Suppressor macrophage treated with lipopolysaccharide for 4 hours (primary cell): Measurements from ENCODE around the gene COL4A4.

ENCODE experiments used
- DNase-seq: peaks from one replicate; pipeline ENCODE4 v3.0.0-alpha.2; 2020

The COL4A4 gene

DNA sequence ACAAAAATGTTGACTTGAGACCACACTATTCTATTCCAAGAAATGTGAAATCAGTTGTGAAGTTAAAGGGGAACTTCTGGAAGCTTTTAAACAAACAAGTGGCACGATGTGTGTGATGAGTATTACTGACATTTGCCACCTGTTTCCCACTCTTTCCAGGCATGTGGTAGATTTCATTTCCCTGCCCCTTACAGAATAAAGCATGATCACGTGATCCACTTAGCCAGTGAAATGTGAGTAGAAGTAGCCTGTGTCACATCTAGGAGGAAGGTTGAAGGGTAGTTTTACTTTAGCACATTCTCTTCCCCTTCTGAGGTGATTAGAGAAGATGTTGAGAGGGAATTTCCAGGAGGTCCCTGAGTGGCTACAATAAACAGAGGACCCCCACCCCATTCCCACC, 3.8 kb downstream of the COL4A4 start:
- no peak for DNase-seq

DNA sequence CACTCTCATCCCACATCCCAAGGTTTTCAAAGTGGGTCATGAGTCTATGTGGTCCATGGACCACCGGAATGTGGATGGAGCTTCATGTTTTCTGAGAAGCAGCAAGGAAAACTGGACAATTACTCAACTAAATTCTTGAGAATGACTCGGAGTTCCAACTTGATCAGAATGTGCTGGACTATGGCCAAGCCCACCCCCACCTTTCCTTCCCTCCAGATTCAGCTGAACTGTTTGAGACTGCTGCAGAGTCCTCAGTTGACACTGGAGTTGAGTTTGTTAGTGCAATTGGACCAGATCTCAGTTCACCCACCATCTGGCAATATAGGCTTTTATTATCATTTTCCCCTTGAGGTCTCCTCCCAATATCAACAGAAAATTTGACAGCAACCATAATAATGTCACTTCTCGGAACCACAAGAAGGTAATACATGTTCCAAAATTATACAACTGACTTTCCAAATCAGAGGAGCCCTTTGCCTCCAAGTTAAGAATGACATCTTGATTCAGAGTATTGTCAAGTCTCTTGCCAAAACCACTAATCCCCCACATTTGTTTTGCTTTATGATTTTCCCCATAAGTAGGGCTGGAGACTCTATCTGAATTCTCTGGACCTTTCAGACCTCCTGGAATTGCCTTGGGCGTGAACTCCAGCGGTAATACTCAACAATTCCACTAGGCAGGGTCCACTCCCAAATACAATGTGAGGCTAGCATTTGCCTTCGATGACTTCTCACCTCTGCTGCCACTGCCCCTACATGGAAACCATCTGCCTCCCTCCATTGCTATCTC, 8.8 kb downstream of the COL4A4 start:
- DNase-seq: no peak

DNA sequence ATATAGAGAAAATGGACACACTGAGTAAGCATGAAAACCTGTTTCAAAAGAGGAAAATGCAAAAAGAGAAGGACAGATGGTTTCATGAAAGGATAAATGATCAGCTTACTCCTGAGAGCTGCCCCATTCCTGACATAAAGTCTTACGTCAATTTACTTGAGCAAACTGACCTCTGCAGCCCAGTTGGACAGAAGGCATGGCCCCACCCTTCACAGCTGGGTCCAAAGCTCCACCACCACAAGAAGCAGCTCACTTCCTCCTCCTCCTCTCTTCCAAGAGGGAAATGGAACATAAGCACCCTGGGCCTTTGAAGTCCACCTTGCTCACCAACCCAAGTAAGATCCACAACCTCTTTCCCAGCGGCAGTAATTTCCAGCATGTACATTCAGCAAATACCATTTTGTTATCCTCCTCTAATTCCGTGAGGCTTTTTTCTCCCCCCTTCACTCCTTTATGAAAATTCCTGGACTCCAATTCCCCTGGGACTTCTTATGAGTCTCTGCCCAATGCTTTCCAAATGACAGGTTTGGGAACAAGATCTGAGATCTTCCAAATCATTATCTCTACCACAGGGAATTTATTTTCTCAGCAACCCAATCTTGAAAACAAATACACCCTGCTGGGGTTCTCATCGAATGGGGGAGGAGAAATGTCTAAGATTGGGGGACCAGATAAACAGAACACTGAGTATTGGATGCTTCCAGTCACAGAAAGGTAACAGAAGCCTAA, 10.1 kb downstream of the COL4A4 start:
- no peak for DNase-seq

DNA sequence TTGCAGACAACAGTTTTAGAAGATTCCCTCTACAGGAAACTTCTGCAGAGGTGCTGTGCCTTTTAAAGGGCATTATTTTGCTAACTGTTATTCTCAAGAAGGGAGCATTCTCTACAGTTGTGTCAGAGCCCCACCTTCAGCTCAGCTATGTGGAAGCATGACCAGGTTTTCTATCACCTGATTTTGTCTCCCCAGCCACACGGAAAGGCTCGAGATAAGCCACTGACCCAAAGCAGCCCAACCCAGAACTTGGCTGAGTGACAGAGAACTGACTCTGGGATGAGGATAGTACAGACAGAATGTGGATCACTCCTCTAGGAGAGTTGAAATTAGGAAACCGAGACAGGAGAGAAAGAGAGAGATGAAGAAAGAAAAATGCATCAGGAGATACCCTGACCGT, 10.7 kb downstream of the COL4A4 start:
- DNase-seq: no peak

DNA sequence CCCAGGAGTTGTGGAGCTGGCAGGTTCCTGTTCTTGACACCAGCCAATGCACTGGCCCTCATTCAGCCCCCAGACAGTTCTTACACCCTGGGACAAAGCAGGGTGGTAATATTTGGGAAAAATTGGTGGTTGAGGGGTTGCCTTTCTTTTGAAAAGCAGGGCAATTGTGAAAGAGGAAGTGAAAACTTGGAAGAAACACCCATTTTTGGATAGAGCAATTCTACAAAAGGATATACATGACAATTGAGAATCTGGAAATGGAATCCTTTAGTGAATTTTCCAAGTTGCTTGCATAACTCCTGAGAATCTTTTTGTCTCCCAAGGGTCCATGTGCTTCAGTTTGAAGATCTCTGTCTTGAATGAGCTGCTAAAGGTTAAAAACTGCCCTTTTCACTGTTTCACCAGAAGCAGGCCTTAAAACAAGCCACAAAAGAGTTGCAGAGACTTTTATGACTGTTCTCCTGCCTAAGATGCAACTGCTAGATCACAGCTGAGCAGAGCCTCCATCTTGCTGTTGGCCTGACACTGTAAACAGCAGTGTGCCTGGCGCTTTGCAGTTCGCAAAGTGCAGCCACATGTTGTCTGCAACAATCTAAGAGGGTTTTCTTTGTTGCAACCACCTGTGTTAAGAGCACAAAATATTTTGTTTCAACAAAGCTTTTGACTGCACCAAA, 11.8 kb downstream of the COL4A4 start:
- DNase-seq: no peak

DNA sequence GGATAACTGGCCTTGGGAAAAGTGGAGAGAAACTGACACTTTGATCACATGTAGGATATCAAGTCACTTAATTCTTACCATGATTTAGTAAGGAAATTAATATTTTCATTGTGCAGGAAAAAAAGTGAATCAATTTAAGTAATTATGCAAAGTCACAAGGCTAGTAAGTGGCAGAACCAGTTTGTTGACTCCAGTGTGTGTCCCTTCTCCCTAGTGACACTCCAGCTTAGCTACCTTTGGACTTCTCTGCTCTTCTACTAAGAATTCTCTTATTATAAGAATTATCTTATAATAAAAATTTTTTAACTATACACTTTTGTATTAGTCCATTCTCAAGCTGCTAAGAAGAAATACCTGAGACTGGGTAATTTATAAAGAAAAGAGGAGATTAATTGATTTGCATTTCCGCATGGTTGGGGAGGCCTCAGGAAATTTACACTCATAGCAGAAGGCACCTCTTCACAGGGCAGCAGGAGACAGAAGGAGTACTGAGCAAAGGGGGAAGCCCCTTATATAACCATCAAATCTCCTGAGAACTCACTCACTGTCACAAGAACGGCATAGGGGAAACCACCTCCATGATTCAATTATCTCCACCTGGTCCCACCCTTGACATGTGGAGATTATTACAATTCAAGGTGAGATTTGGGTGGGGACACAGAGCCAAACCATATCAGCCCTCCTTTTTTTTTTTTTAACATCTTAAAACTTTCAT, 13.6 kb downstream of the COL4A4 start:
- DNase-seq: no peak

DNA sequence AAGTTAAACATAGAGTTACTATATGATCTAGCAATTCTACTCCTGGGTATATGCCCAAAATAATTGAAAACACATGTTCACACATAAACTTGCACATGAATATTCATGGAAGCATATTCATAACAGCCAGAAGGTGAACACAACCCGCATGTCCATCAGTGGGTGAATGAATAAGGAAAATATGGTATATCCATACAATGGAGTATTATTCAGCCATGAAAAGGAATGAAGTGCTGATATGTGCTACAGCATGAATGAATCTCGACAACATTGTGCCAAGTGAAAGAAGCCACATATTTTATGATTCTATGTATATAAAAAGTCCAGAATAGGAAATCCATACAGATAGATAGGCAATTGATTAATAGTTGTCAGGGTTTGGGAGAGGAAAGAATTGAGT, 15.9 kb downstream of the COL4A4 start:
- DNase-seq: no peak

DNA sequence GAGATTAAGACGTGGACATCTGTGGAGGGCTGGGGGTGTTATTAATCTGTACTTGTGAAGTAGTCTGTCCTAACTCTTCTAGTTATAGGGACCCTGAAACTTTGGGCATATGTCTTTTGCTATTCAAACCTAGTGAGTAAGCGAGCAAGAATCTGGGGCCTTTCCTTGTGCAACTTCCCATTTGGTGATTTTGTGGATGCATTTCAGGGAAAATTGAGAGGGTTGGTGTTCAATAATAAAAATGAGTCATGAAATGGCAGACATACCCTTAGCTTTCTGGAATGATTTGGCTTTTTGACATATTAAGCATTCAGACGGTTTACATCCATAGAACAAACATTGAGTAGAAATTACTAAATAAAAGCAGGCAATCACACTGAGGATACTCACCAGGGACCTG, 17.0 kb downstream of the COL4A4 start:
- no peak for DNase-seq

DNA sequence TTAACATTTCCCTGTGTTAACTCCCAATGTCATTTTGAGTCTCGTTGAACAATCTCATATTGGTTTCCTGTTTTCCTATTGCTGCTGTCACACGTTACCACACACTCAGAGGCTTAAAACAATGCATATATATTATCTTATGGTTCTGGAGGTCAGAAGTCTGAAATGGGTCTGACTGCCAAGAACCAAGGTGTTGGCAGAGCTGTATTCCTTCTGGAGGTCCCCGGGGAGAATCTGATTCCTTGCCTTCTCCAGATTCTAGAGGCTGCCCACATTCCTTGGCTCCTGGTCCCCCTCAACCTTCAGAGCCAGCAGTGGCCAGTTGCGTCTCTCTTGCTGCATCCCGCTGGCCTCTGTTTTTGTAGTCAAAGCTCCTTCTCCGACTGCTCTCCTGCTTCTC, 17.5 kb downstream of the COL4A4 start:
- no peak for DNase-seq

DNA sequence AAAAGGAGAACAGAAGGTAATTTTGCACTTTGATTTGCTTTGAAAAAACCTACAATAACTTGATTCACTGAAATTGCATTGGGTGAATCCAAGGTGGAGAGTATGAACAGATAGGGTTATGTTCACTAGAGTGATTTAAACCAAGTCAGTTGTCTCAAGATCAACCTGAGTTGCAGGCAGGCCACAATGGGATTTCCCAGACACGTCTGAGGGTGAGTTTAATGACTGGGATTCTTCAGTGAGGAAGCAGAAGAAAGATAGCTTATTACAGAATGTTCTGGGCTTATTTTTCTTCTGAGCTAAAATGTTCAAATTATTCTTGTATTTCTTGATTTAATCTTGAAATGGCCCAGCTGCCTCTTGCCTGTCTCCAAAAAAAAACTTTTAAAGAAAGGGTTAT, 20.1 kb downstream of the COL4A4 start:
- no peak for DNase-seq

DNA sequence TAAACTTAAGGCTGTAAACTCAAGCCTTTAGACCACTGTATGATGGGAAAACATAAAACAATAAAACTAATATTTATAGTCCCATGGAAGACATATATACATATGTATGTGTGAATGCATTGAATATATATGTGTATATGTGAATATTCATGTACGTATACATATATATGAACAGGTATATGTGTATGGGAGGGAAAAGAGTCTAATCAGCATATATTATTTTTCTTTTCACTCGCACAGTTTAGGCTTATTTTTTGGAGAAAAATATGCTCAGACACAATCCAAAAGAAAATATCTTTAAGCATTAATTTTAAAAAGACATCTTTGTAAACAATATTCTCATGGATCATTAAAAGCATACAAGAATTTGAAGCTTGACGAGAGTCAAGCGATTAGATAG, 22.7 kb downstream of the COL4A4 start:
- no peak for DNase-seq

DNA sequence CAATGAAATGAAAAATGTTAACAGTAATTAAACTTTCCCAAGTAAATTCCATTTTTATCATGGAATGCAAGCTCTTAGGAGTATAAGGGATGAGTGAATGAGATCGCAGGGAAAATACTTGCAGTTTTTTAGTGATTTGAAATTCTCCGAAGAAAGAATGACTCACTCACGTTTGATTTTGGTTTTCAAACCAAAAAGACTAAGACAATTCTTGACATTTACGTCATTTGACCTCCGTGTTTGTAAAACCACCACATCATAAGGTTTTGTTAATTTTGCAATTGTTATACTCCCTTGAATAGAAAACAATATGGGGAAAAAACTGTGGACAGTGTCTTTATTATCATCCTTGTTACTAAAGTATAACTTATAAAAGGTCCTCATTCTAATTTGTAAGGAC, 29.4 kb downstream of the COL4A4 start:
- DNase-seq: no peak

DNA sequence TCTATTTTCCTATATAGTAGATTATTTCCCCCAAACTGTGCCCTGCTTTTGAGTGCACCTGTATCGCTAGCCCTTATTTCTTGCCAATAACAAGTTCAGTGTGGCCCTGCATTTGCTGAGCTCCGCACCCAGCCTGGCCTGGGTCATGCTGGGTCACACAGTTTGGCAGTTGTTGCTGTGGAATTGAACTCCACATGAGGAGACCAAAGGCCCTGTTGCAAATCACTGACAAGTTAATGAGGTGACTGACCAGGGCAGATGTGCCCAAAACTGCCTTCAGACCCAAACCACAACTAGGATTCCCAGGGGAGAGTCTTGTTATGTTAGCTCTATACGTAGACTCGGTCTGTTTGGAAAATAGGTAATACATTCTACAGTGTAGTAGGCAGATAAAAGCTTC, 31.0 kb downstream of the COL4A4 start:
- DNase-seq: no peak

DNA sequence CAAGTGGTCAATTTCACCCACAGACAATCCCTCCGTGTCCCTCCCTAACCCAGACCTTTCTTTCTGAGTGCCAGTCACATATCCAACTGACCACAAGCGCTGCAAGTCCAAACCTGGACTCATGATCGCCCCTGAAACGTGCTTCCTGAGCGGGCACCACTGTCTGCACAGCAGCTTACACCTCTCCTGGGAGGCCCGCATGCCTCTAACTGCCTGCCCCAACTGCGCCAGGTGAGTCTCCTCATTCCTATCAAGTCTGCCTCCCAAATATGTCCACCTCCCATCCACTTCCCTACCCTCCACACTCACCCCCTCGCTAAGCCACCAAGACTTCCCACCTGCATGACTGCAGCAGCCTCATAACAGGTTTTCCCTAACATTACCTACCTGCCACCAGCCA, 33.4 kb downstream of the COL4A4 start:
- no peak for DNase-seq

DNA sequence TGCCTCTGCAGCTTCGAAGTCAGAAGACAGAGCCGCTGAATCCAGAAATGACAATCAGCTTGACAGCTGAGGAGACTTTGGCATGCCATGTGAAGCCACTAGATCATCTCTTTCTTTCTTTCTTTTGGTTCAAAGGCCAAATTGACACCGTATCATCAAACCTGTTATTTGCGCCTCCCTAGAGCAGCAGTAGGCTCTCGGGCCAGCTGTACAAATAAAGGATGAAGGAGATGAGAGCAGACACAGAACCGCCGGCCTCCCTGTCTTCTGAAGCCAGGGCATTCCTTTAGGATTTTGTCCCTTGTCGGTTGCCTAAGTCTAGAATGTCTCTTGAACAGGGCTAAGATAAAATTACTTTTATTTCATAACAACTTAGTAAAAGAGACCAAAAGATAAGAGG, 36.8 kb downstream of the COL4A4 start:
- no peak for DNase-seq

DNA sequence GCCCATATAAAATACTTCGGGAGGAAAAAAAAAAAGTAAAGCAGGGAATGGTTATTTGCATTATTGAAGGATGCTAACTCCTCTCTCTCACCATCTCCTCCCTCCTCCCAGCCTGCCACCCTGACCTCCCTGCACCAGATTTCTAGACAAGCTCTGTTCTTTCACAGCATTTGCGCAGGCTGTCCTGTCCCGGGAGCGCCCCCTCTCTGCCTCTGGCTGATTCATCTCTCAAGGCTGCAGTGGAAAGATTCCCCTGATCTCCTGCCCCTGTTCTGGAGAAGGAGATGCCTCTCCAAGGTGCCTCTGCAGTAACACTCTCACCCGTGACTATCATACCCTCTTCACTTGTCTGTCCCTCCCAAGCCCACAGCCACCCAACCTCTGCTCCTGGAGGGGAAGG, 38.5 kb downstream of the COL4A4 start:
- DNase-seq: no peak

DNA sequence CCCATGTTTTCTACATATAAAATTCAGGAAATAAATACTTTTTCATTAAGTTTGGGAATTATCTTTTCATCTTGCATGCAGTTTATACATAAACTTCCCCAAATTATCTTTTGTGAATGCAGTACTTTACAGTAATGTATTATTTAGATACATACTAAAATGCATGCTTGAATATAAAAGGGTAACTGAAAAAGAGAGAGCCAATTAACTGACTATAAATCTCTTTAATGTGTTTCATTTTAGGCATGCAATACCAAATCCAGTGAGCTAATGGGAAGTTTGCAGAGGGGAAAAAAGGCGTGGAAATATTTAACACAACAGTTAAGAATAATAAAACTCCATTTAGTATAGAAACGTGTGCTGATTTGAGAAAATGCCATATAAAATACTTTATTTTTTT, 39.2 kb downstream of the COL4A4 start:
- no peak for DNase-seq

DNA sequence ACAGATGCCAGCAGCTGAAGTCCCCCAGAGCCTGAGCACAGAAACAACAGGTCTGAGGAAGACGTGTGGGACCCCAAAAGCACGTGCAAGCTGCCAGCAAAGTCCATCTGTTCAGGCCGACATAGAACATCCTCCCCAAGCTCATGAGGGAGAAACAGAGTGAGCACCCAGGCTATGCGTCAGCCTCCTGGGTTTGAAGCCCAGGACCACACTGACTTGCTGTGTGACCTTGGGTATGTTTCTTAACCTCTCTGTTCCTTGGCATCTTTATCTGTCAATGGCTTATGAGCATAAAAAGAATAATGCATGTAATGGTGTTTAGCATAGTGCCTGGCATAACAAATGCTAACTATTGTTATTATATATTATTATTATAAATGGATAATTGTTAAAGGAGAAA, 40.3 kb downstream of the COL4A4 start:
- DNase-seq: no peak

DNA sequence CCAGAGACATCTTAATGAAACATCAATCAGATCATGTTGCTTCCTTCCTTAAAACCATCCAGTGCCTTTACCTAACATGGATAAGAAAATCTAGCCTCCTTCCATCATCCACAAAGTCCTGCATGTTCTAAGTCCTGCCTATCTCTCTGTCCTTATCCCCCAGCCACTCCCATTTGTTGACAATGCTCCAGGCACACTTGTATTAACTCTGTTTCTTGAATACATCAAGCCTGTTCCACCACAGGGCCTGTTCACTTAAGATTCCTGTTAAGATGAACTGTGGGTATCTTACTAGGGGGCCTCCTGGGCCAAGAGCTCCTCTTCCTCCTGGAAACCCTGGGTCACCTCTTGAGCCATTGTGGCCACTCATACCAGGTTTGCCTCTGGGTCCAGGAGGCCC, 45.7 kb downstream of the COL4A4 start:
- DNase-seq: no peak

DNA sequence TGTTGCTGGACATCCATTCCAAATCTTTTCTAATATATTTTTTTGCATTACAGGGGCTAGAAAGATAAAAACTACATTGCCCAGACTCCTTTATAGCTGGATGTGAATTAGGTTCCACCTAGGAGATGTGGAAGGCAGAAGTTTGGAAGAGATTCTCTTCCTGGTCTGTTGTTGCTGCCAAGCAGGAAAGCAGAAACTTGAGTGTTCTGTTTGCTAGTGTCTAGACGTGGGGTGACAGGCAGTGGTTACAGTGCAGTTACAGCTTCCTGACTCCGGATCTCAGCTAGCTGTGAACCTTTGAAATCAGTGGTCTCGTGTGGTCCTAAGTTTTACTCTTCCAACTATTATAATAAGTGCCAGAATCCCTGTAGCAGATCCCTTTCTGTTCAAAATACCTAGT, 46.2 kb downstream of the COL4A4 start:
- DNase-seq: no peak

DNA sequence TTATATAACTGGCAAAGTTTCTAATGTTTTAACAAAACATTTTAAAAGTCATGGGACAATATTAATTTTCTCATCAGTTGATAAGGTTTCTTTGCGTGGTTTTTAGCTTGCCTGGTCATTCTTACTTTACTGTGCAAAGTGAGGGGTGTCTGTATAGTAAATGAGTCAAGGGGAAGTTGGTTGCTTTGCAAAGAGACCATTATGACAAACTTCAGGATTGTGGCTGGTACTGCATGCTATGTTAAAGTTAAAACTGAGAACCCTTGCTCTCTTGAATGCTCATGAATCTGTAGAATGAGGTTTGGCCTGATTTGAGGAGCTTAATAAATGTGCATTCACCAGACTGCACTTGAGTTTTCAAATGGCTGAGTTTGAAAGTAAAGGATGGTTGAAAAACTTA, 47.0 kb downstream of the COL4A4 start:
- DNase-seq: no peak

DNA sequence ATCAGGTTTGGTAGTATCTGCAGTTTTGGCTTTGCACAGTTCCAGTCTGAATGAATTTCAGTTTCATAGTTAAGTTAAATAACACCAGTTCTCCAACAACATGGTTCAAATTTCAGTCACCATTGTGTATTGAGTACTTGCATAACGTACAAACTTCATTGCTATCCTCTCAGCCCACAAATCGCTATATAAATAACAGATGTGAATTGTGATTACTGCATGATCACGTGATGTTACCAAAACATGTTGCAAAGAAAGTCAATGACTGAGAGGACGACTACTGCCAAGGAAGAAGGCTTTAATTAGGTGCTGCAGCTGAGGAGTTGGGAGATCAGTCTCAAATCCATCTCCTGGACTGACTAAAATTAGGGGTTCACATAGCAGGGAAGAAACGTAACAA, 48.2 kb downstream of the COL4A4 start:
- DNase-seq: no peak
